Measurements from ENCODE around the gene PDILT.

The PDILT gene

GRCh38 chr16:20333120-20333519, 71.4 kb downstream of the PDILT start:
- no peak for TF ChIP-seq EZH2 (IDR thresholded peaks at IDR 0.05)
- no peak for TF ChIP-seq FOXP2 (optimal IDR thresholded peaks at IDR 0.05; ENCODE audit: control extremely low read depth, extremely low read length, insufficient read depth)
- no peak for TF ChIP-seq POLR2AphosphoS5 (IDR thresholded peaks at IDR 0.05; ENCODE audit: borderline replicate concordance, low read depth, low read length)
- Histone ChIP-seq H3K9ac (ENCODE audit: insufficient read length) (no peak overlapping the region), H3K9me3 (ENCODE audit: low read depth, low read length) (no peaks in the 10 kb centered on the region)

GRCh38 chr16:20332411-20332810, 72.1 kb downstream of the PDILT start:
- H3K9ac ChIP-seq (ENCODE audit: insufficient read length): no peak overlapping the region
- no peaks in the 10 kb centered on the region for H3K36me3 ChIP-seq (ENCODE audit: insufficient read depth, low read length)
- no peak for TF ChIP-seq EZH2 (IDR thresholded peaks at IDR 0.05)
- H3K9me3 ChIP-seq (ENCODE audit: low read depth, low read length): no peaks in the 10 kb centered on the region
- H3K4me3 ChIP-seq: no peak overlapping the region
- no peak for DNase-seq (ENCODE audit: low read depth, low spot score)
- no peak overlapping the region for H3K27ac ChIP-seq

More at GRCh38 chr16:20333120-20333519, 71.4 kb downstream of the PDILT start:
- no peak overlapping the region for H3K4me3 ChIP-seq
- no peaks in the 10 kb centered on the region for H3K36me3 ChIP-seq (ENCODE audit: insufficient read depth, low read length)
- H3K27ac ChIP-seq: no peak overlapping the region
- no peak for DNase-seq (ENCODE audit: low read depth, low spot score)

- Histone ChIP-seq H3K4me3 (no peak overlapping the region), H3K27ac (no peak overlapping the region), H3K9me3 (ENCODE audit: low read depth, low read length) (no peaks in the 10 kb centered on the region), H3K36me3 (ENCODE audit: insufficient read depth, low read length) (no peaks in the 10 kb centered on the region), H3K9ac (ENCODE audit: insufficient read length) (no peak overlapping the region)
- TF ChIP-seq POLR2AphosphoS5 (IDR thresholded peaks at IDR 0.05; ENCODE audit: borderline replicate concordance, low read depth, low read length) (no peak), FOXP2 (optimal IDR thresholded peaks at IDR 0.05; ENCODE audit: control extremely low read depth, extremely low read length, insufficient read depth) (no peak), EZH2 (IDR thresholded peaks at IDR 0.05) (no peak)
- no peak for DNase-seq (ENCODE audit: low read depth, low spot score)
Observed at GRCh38 chr16:20331635-20332034, 72.9 kb downstream of the PDILT start.

- DNase-seq (ENCODE audit: low read depth, low spot score): no peak
- no peak for TF ChIP-seq EZH2 (IDR thresholded peaks at IDR 0.05)
- TF ChIP-seq POLR2AphosphoS5 (IDR thresholded peaks at IDR 0.05; ENCODE audit: borderline replicate concordance, low read depth, low read length): no peak
- no peak for TF ChIP-seq FOXP2 (optimal IDR thresholded peaks at IDR 0.05; ENCODE audit: control extremely low read depth, extremely low read length, insufficient read depth)
- Histone ChIP-seq H3K36me3 (ENCODE audit: insufficient read depth, low read length) (no peaks in the 10 kb centered on the region), H3K4me3 (no peak overlapping the region), H3K27ac (no peak overlapping the region), H3K9ac (ENCODE audit: insufficient read length) (no peak overlapping the region), H3K9me3 (ENCODE audit: low read depth, low read length) (no peaks in the 10 kb centered on the region)
Observed at GRCh38 chr16:20329392-20330138, 75.0 kb downstream of the PDILT start.

- Histone ChIP-seq H3K36me3 (ENCODE audit: insufficient read depth, low read length) (no peaks in the 10 kb centered on the region), H3K9me3 (ENCODE audit: low read depth, low read length) (no peaks in the 10 kb centered on the region), H3K4me3 (no peak within 1 kb of the TSS), H3K9ac (ENCODE audit: insufficient read length) (no peak within 1 kb of the TSS), H3K27ac (no peak within 1 kb of the TSS)
- DNase-seq (ENCODE audit: low read depth, low spot score): no peak
- TF ChIP-seq FOXP2 (optimal IDR thresholded peaks at IDR 0.05; ENCODE audit: control extremely low read depth, extremely low read length, insufficient read depth) (no peak), POLR2AphosphoS5 (IDR thresholded peaks at IDR 0.05; ENCODE audit: borderline replicate concordance, low read depth, low read length) (no peak)
Observed at GRCh38 chr16:20327444-20328041, 77.0 kb downstream of the PDILT start, which contains the start of gene GP2. Gene GP2 (minus strand): TSS chr16:20327513. CDS start chr16:20326431, 1,082 bp downstream.

GRCh38 chr16:20326321-20326720, 78.2 kb downstream of the PDILT start:
- H3K36me3 ChIP-seq (ENCODE audit: insufficient read depth, low read length): no peaks in the 10 kb centered on the region
- TF ChIP-seq FOXP2 (optimal IDR thresholded peaks at IDR 0.05; ENCODE audit: control extremely low read depth, extremely low read length, insufficient read depth): no peak
- no peak for DNase-seq (ENCODE audit: low read depth, low spot score)
- H3K27ac ChIP-seq: no peak overlapping the region
- H3K4me3 ChIP-seq: no peak overlapping the region
- no peak overlapping the region for H3K9ac ChIP-seq (ENCODE audit: insufficient read length)
- H3K9me3 ChIP-seq (ENCODE audit: low read depth, low read length): no peaks in the 10 kb centered on the region

GRCh38 chr16:20325005-20325404, 79.5 kb downstream of the PDILT start:
- TF ChIP-seq POLR2AphosphoS5 (IDR thresholded peaks at IDR 0.05; ENCODE audit: borderline replicate concordance, low read depth, low read length) (no peak), EZH2 (IDR thresholded peaks at IDR 0.05) (no peak), FOXP2 (optimal IDR thresholded peaks at IDR 0.05; ENCODE audit: control extremely low read depth, extremely low read length, insufficient read depth) (no peak)
- no peak overlapping the region for H3K4me3 ChIP-seq
- no peak for DNase-seq (ENCODE audit: low read depth, low spot score)
- H3K9me3 ChIP-seq (ENCODE audit: low read depth, low read length): no peaks in the 10 kb centered on the region
- H3K36me3 ChIP-seq (ENCODE audit: insufficient read depth, low read length): no peaks in the 10 kb centered on the region
- no peak overlapping the region for H3K9ac ChIP-seq (ENCODE audit: insufficient read length)
- no peak overlapping the region for H3K27ac ChIP-seq

- TF ChIP-seq EZH2 (IDR thresholded peaks at IDR 0.05): no peak
- TF ChIP-seq FOXP2 (optimal IDR thresholded peaks at IDR 0.05; ENCODE audit: control extremely low read depth, extremely low read length, insufficient read depth): no peak
- TF ChIP-seq POLR2AphosphoS5 (IDR thresholded peaks at IDR 0.05; ENCODE audit: borderline replicate concordance, low read depth, low read length): no peak
- H3K27ac ChIP-seq: no peak overlapping the region
- no peak overlapping the region for H3K4me3 ChIP-seq
- DNase-seq (ENCODE audit: low read depth, low spot score): no peak
- H3K36me3 ChIP-seq (ENCODE audit: insufficient read depth, low read length): no peaks in the 10 kb centered on the region
- no peak overlapping the region for H3K9ac ChIP-seq (ENCODE audit: insufficient read length)
- no peaks in the 10 kb centered on the region for H3K9me3 ChIP-seq (ENCODE audit: low read depth, low read length)
Observed at GRCh38 chr16:20323591-20324117, 80.9 kb downstream of the PDILT start.

Measured in SK-N-MC (cell line).